GM15510 (cell line): ENCODE data around the gene CAMK4.

ENCODE experiments used
- POLR2A ChIP-seq: IDR thresholded peaks from 3 replicates; pipeline ENCODE4 v1.6.1; 2011; ENCODE audit warnings: borderline replicate concordance; ENCODE audit not compliant: insufficient read length; ENCODE audit errors: extremely low read depth

CAMK4 gene

GRCh38 chr5:111238431-111239225 is 14.4 kb downstream of the CAMK4 start:
- no peak for TF ChIP-seq POLR2A

GRCh38 chr5:111241696-111242095 is 17.5 kb downstream of the CAMK4 start:
- TF ChIP-seq POLR2A: no peak

- TF ChIP-seq POLR2A: no peak
Observed at GRCh38 chr5:111242606-111243005, 18.4 kb downstream of the CAMK4 start.

GRCh38 chr5:111243318-111243717 is 19.1 kb downstream of the CAMK4 start:
- TF ChIP-seq POLR2A: no peak

- TF ChIP-seq POLR2A: no peak
Observed at GRCh38 chr5:111245654-111246053, 21.5 kb downstream of the CAMK4 start.

- TF ChIP-seq POLR2A: no peak
Observed at GRCh38 chr5:111246459-111246858, 22.3 kb downstream of the CAMK4 start.

- no peak for TF ChIP-seq POLR2A
Observed at GRCh38 chr5:111248571-111248970, 24.4 kb downstream of the CAMK4 start.

- TF ChIP-seq POLR2A: no peak
Observed at GRCh38 chr5:111251921-111252320, 27.7 kb downstream of the CAMK4 start.

- TF ChIP-seq POLR2A: no peak
Observed at GRCh38 chr5:111252799-111253545, 28.8 kb downstream of the CAMK4 start.

- no peak for TF ChIP-seq POLR2A
Observed at GRCh38 chr5:111254613-111255012, 30.4 kb downstream of the CAMK4 start.

- no peak for TF ChIP-seq POLR2A
Observed at GRCh38 chr5:111255169-111255568, 31.0 kb downstream of the CAMK4 start.

GRCh38 chr5:111256128-111256527 is 31.9 kb downstream of the CAMK4 start:
- no peak for TF ChIP-seq POLR2A

- TF ChIP-seq POLR2A: no peak
Observed at GRCh38 chr5:111259636-111260035, 35.5 kb downstream of the CAMK4 start.

- no peak for TF ChIP-seq POLR2A
Observed at GRCh38 chr5:111261610-111262009, 37.4 kb downstream of the CAMK4 start.

- no peak for TF ChIP-seq POLR2A
Observed at GRCh38 chr5:111262153-111262552, 38.0 kb downstream of the CAMK4 start.

- TF ChIP-seq POLR2A: no peak
Observed at GRCh38 chr5:111262815-111263214, 38.6 kb downstream of the CAMK4 start.

- no peak for TF ChIP-seq POLR2A
Observed at GRCh38 chr5:111266491-111266890, 42.3 kb downstream of the CAMK4 start.

GRCh38 chr5:111268300-111268699 is 44.1 kb downstream of the CAMK4 start:
- no peak for TF ChIP-seq POLR2A
